ENCODE data around the gene BABAM2. TPM values are rescaled to one million over a fixed set of nuclear protein-coding genes. Genes with fewer than 3 reads are reported as not detected.

The BABAM2 gene
- total and polyA plus RNA-seq, 9 of the 15 experiments (the other 6 are each of a cell fraction or from before 2014, with no cell fraction given): 10.9 to 37.4 (median 25.6) TPM

- TF ChIP-seq STAT6 (CRISPR knock-in tag; IDR thresholded peaks at IDR 0.05) (no peak), CEBPZ (IDR thresholded peaks at IDR 0.05; ENCODE audit: borderline replicate concordance, low read depth, low read length) (no peak), ZNF57 (CRISPR knock-in tag; IDR thresholded peaks at IDR 0.05) (no peak), E4F1 (CRISPR knock-in tag; IDR thresholded peaks at IDR 0.05; ENCODE audit: borderline replicate concordance) (no peak), TSC22D4 (tag; IDR thresholded peaks at IDR 0.05) (no peak), KDM4B (IDR thresholded peaks at IDR 0.05; ENCODE audit: borderline replicate concordance in 2 of 2, low read depth in 1 of 2) (no peak), DPF2 (IDR thresholded peaks at IDR 0.05) (no peak), MEF2D (tag; conservative IDR thresholded peaks at IDR 0.05; ENCODE audit: low read depth) (no peak), ZNF277 (CRISPR knock-in tag; IDR thresholded peaks at IDR 0.05; ENCODE audit: borderline replicate concordance) (no peak), MLX (CRISPR knock-in tag; conservative IDR thresholded peaks at IDR 0.05) (no peak), TCF7L2 (IDR thresholded peaks at IDR 0.05; ENCODE audit: low read depth, low read length) (no peak), SMAD3 (CRISPR knock-in tag; conservative IDR thresholded peaks at IDR 0.05) (no peak), ZNF398 (CRISPR knock-in tag; IDR thresholded peaks at IDR 0.05) (no peak)
Measured at GRCh38 chr2:27988718-27989117, 98.2 kb downstream of the BABAM2 start (continued).
